Effector memory CD4-positive, alpha-beta T cell (primary cell): Measurements from ENCODE around the gene LMOD2.

Source experiments
- DNase-seq, 3 donors: peaks; one replicate each; pipeline ENCODE4 v3.0.0-alpha.2; 2020
- H3K27ac ChIP-seq: 2 replicates; pipeline ENCODE4 v1.7.0; 2013; ENCODE audit warnings: mild to moderate bottlenecking, low read length, moderate library complexity; ENCODE audit not compliant: insufficient read depth, poor library complexity, severe bottlenecking
- H3K27me3 ChIP-seq: replicated peaks from 2 replicates; pipeline ENCODE4 v1.7.0; 2013; ENCODE audit warnings: mild to moderate bottlenecking, low read length; ENCODE audit not compliant: insufficient read depth, control insufficient read depth, poor library complexity, severe bottlenecking
- H3K36me3 ChIP-seq: 2 replicates; pipeline ENCODE4 v1.7.0; 2013; ENCODE audit warnings: mild to moderate bottlenecking, low read length, moderate library complexity; ENCODE audit not compliant: control insufficient read depth, insufficient read depth
- H3K4me1 ChIP-seq: 2 replicates; pipeline ENCODE4 v1.7.0; 2013; ENCODE audit warnings: low read length, mild to moderate bottlenecking; ENCODE audit not compliant: control insufficient read depth, insufficient read depth, poor library complexity, severe bottlenecking
- H3K4me3 ChIP-seq: 2 replicates; pipeline ENCODE4 v1.7.0; 2013; ENCODE audit warnings: low read length, low read depth, mild to moderate bottlenecking; ENCODE audit not compliant: insufficient read depth, poor library complexity, severe bottlenecking
- H3K9me3 ChIP-seq: 2 replicates; pipeline ENCODE4 v1.7.0; 2013; ENCODE audit warnings: mild to moderate bottlenecking, low read length, moderate library complexity; ENCODE audit not compliant: control insufficient read depth

LMOD2 gene

DNA sequence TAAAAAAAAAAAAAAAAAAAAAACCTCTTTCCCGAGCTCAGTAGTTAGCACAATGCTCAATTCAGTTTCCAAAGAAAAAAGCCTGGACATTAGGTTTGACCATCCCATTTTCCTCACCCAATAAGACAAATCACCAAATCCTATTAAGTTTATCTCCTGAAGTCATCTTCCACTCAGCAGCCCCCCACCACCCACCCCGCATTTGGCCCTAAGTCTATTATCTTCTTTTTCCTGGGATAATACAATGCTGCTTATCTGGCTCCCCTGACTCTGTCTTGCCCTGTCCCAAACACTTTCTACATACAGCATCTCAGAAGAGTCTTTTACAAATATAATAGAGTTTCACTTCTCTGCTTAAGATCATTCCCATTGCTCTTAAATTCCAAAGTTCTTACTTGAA lies 17.8 kb upstream of the LMOD2 start:
- Histone ChIP-seq H3K9me3 (no peaks in the 10 kb centered on the region), H3K4me1 (no peaks in the 10 kb centered on the region), H3K27me3 (no peaks in the 10 kb centered on the region), H3K4me3 (no peak overlapping the region), H3K27ac (no peak overlapping the region), H3K36me3 (no peaks in the 10 kb centered on the region)
- no peak for DNase-seq

DNA sequence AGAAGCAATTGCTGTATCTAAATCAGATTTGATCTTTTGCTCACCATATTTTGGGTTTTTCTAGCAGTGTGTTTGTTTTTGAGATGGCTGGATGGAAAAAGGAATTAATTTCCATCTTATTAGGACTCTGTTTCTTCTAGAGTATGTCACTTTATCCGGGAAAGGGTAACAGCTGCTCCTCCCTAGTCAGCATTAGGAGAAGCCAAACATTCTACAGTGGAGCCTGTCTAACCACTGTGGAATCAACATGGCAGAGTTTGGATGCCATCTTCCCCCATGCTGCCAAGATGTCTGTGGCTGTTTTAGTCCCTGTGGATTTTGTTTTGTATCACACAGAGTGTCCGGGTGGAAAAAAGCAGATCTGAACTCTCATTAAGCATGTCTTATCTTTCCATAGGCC lies 16.0 kb upstream of the LMOD2 start:
- no peak for DNase-seq
- H3K4me3 ChIP-seq, result no peak overlapping the region
- H3K4me1 ChIP-seq, result no peaks in the 10 kb centered on the region
- H3K27me3 ChIP-seq, result no peaks in the 10 kb centered on the region
- no peaks in the 10 kb centered on the region for H3K36me3 ChIP-seq
- no peak overlapping the region for H3K27ac ChIP-seq
- H3K9me3 ChIP-seq, result no peaks in the 10 kb centered on the region

- H3K27ac ChIP-seq, result no peak overlapping the region
- H3K27me3 ChIP-seq, result no peaks in the 10 kb centered on the region
- no peak for DNase-seq
- H3K4me1 ChIP-seq, result no peaks in the 10 kb centered on the region
- H3K9me3 ChIP-seq, result no peaks in the 10 kb centered on the region
- no peak overlapping the region for H3K4me3 ChIP-seq
- no peaks in the 10 kb centered on the region for H3K36me3 ChIP-seq
Measured at GRCh38 chr7:123640583-123640982, 15.1 kb upstream of the LMOD2 start.

DNA sequence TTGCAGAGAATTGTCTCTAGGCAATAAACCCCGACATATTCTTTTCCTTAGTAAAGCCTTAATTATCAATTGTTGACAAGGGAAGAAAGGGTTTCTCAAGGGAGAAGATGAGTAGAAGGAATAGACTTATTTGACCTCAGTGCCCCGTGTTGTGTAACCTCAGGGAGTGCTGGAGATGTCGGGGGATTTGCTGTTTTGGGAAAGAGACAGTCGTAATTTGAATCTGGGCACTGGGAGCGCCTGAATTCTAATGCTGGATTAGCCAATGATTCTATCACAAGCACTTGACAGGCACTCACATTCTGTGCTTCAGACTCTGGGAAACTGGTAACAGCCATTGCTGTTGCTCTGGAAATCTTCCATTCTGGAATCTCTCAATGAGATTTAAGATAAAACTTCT lies 13.8 kb upstream of the LMOD2 start:
- no peaks in the 10 kb centered on the region for H3K9me3 ChIP-seq
- H3K27me3 ChIP-seq, result no peaks in the 10 kb centered on the region
- no peak overlapping the region for H3K27ac ChIP-seq
- no peaks in the 10 kb centered on the region for H3K36me3 ChIP-seq
- no peak for DNase-seq
- no peak overlapping the region for H3K4me3 ChIP-seq
- H3K4me1 ChIP-seq, result no peaks in the 10 kb centered on the region

DNA sequence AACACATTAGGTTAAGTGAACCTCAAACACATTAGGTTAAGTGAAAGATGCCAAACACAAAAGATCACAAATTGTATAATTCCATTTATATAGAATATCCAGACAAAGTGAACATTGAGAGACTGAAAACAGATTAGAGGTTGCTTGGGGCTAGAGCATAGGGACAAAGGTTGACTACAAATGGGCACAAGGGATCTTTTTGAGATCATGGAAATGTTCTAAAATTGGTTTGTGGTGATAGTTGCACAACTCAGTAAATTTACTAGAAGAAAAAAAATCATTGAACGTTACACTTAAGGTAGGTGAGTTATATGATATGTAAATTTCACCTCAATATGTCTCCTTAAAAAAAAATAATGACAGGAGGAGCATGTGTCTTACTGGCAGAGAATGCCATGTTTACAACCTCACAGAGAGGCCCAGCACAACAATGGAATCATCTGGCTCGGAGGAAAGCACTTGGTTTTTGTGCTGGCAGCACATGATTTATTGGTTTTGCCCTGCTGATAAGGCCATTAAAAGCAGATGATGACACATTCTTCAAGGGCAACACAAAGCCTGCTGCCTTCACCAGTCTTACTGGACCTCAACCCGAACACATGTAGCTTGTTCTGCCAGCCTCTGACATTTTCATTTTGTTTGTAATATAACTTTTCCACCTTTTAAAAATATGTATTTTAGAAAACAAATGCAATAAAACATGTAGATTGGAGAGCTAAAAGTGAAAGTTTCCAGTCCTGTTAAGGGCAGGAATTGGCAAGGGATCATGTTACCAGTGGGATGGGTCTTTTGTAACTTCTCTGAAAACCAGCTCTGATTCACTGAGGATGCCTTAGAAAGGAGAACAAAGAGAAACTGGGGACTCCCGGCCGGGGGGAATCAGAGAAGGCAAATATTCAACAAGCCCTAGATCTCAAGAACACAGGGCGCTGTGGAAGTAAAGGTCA lies 11.9 kb upstream of the LMOD2 start:
- Histone ChIP-seq H3K27me3 (no peaks in the 10 kb centered on the region), H3K36me3 (no peaks in the 10 kb centered on the region), H3K27ac (no peak overlapping the region), H3K4me1 (no peaks in the 10 kb centered on the region), H3K4me3 (no peak overlapping the region), H3K9me3 (no peaks in the 10 kb centered on the region)
- no peak for DNase-seq

DNA sequence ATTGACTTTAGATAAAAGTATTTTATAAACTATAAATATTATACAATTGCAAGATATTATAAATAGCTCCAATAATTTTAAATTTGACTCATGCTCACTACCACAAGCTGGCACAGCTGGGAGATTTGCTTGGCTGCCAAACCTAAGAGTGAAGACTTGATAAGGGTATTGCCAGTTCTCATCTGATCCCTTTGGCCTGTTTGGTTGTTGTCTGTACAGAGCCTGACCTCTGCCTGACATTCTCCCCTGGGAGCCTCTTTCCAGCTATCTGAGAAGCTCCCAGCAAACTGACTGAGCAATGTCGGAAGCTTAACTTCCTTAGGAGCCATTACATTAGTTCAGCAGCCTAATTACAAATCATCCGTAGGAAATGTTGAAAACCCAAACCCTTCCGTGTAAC lies 10.2 kb upstream of the LMOD2 start:
- DNase-seq, result no peak
- Histone ChIP-seq H3K4me3 (no peak overlapping the region), H3K9me3 (no peaks in the 10 kb centered on the region), H3K27ac (no peak overlapping the region), H3K4me1 (no peaks in the 10 kb centered on the region), H3K36me3 (no peaks in the 10 kb centered on the region), H3K27me3 (no peaks in the 10 kb centered on the region)

DNA sequence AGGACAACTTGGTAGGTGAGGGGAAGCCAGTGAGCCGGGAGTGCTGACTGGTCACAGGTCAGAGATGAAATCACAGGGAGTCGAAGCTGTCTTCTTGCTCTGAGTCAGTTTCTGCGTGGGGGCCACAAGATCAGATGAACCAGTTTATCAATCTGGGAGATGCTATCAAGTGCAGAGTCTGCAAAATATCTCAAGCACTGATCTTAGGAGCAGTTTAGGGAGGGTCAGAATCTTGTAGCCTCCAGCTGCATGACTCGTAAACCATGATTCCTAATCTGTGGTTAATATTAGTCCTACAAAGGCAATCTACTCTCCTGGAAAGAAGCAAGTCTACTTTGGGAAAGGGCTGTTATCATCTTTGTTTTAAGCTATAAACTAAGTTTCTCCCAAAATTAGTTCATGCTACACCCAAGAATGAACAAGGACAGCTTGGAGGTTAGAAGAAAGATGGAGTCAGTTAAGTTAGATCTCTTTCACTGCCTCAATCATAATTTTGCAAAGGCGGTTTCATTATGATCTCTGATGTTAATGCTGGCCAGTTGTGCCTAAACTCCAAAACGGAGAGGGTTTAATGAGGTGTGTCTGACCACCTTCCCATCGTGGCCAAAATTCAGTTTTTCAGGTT lies 8.4 kb upstream of the LMOD2 start:
- no peaks in the 10 kb centered on the region for H3K36me3 ChIP-seq
- H3K27ac ChIP-seq, result no peak overlapping the region
- no peaks in the 10 kb centered on the region for H3K4me1 ChIP-seq
- H3K27me3 ChIP-seq, result no peaks in the 10 kb centered on the region
- H3K9me3 ChIP-seq, result no peaks in the 10 kb centered on the region
- H3K4me3 ChIP-seq, result no peak overlapping the region
- no peak for DNase-seq

GRCh38 chr7:123649964-123650363 lies 5.7 kb upstream of the LMOD2 start:
- no peaks in the 10 kb centered on the region for H3K27me3 ChIP-seq
- H3K36me3 ChIP-seq, result no peaks in the 10 kb centered on the region
- DNase-seq, result no peak
- no peak overlapping the region for H3K4me3 ChIP-seq
- H3K9me3 ChIP-seq, result no peaks in the 10 kb centered on the region
- no peak overlapping the region for H3K27ac ChIP-seq
- H3K4me1 ChIP-seq, result no peaks in the 10 kb centered on the region

DNA sequence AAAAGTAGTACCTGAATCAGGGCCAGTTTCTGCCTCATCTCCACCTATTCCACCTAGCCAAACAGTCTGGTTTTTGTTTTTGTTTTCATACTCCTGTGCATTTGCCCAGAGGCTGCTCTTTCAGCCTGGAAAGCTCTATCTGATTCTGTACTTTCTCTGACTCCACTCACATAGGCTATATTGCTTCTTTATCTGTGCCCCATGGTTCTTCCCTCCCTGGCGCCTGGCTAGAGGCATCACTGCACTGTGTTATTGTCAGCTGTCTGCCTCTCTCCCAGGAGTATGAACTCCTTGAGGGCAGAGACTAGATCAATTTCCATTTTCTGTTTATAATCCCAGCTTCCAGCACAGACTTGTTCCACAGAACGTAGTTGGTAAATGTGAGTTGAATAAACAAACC lies 5.1 kb upstream of the LMOD2 start:
- no peaks in the 10 kb centered on the region for H3K36me3 ChIP-seq
- no peak for DNase-seq

GRCh38 chr7:123652406-123652805 lies 3.3 kb upstream of the LMOD2 start:
- H3K36me3 ChIP-seq, result no peaks in the 10 kb centered on the region
- no peaks in the 10 kb centered on the region for H3K4me1 ChIP-seq
- no peak for DNase-seq
- H3K4me3 ChIP-seq, result no peak overlapping the region
- H3K27me3 ChIP-seq, result no peaks in the 10 kb centered on the region
- no peaks in the 10 kb centered on the region for H3K9me3 ChIP-seq
- H3K27ac ChIP-seq, result no peak overlapping the region

More for the DNA sequence above, 5.1 kb upstream of the LMOD2 start:
- no peak overlapping the region for H3K27ac ChIP-seq
- H3K4me1 ChIP-seq, result no peaks in the 10 kb centered on the region
- H3K27me3 ChIP-seq, result no peaks in the 10 kb centered on the region
- H3K9me3 ChIP-seq, result no peaks in the 10 kb centered on the region
- no peak overlapping the region for H3K4me3 ChIP-seq
